ENCODE measurements around the gene PAFAH2.
"Not testable (repeated sequence)": the region's sequence is repeated elsewhere in the genome, so short reads cannot be mapped to it uniquely, and the experiment has no call there.

Gene PAFAH2

DNA sequence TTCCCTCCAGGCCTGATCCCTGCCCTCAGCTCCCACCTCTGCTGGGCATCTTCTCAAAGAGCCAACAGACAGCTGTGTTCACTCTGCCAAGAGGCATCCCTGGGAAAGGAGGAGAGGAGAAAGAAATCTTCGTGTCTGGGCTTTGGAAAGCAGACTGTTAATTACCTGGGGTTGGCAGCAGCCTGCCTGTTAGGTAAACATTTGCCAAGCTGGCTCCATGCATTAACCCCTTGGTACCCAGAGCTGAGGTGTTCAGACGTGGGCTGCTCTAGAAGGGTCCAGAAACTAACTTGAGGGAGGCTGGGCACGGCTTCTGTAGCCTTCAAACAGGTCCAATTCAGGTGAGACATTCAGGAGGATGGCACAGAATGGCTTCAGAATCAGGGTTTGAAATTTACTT is 15.0 kb upstream of the PAFAH2 start:
- DNase-seq (ENCODE audit: low read depth in 3 of 3) = no peak

DNA sequence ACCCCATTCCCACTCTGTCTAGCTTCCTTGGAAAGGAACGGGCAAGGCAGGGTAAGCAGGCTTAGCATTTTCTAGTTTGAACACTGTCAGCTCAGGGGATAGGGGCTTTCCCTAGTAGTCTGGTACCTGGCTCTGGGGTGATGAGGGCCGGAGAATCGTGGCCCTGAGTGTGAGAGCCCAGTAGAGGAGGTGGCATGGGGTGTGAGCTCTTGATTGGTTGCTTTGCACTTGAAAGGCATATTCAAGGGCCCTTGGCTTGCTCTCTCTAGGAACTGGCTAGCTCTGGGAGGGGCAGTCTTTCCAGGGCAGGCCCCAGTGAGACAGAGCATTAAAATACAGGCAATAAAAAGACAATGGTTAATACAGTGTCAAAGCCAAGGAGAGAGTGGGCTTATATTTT is 13.0 kb upstream of the PAFAH2 start:
- DNase-seq (ENCODE audit: low read depth in 3 of 3) = no peak

DNA sequence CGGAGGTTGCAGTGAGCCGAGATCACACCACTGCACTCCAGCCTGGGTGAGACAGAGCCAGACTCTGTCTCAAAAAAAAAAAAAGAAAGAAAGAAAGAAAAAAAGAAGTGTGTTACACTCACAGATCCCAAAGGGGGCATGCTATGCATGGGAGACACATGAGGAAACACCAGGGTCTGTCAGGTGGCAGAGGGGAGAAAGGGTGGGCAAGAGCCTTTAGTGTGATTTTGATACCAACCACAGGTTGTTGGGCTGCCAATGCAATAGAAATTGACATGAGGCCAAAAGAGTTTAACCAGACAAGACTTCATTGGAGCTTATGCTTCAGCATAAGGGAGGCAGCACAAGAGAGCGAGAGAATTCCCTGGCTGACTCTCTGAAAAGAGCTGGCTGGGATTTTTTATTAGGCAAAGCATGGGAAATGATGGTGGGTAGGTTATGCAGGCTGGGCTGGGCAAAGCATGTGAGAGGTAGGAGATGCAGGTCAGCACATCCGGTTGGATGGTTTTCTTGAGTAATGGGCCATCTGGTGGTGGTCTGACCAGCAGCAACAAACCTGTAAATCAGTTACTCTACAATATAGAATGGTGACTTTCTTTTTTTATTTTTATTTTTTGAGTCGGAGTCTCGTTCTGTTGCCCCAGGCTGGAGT is 12.1 kb upstream of the PAFAH2 start:
- no peak for DNase-seq (ENCODE audit: low read depth in 3 of 3)

DNA sequence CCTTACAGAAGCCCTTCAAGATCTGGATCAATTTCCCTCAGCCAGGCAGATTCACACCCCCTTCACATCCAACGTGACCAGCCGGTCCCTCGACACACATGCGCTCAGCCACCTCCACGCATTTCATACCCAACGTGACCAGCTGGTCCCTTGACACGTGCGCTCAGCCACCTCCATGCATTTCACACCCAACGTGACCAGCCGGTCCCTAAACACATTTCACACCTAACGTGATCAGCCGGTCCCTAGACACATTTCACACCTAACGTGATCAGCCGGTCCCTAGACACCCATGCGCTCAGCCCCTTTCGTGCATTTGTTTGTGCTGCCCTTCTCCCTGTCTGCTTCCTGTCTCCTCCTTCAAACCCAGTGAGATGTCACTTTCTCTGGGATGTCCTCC is 8.8 kb upstream of the PAFAH2 start:
- no peak for DNase-seq (ENCODE audit: low read depth in 3 of 3)

DNA sequence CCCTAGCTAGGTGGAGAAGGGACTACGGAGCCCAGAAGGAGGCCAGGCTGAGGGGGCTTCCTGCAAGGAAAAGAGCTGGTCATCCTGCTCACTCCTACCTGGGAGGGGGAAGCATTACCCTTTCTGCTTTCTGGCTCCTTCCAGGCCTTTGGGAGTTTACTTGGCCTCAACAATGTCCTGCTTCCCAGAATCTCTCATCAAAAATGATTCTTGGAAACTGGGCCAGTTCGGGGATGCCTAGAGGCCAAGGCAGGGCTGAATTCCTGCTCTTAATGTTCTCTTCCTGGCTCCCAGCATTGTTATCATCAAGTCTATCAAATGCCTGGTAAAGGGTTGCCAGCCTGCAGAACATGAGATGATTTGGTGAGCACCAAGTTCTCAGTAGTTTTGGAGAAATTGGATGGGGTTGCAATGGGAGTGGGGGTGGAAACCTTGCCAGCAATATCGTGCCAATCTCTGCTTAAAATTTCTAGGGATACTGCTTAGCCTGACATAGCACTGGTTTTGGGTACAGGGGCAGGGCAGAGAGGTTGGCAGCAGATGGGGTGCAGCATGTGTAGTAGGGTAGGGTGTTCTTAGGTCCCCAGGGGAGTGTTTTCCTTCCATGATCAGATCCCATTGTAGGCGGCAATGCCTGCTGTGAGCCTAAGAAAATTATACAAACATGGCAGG is 7.7 kb upstream of the PAFAH2 start:
- DNase-seq (ENCODE audit: low read depth in 3 of 3) = no peak

DNA sequence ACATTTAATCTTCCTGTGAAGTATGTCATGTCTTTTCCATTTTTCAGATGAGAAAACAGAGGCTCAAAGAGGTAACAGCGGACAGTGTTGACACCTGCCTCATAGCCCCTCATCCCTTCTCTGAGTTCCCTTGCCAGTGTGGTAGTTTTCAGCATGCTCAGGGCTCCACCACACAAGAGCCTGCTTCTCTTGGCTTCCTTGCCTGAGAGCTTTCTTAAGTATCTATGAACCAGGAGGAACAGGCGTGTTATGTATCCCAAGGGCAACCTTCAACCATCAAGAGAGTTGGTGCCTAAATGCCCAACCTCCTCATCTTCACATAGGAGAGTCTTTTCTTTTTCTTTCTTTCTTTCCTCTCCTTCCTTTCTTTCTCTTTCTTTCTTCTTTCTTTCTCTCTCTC is 5.9 kb upstream of the PAFAH2 start:
- no peak for DNase-seq (ENCODE audit: low read depth in 3 of 3)

DNA sequence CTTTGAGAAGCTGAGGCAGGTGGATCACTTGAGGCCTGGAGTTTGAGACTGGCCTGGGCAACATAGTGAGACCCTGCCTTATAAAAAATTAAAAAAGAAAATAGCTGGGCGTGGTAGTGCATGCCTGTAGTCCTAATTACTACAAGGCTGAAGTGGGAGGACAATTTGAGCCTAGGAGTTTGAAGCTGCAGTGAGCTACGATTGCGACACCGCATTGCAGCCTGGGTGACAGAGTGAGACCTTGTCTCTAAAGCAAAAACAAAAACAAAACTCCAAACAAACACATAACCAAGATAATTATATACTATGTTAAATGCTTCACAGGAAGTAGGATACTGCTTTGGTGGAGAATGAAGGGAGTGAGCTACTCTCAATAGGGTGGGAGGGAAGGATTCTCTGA is 5.4 kb upstream of the PAFAH2 start:
- DNase-seq (ENCODE audit: low read depth in 3 of 3) = no peak

DNA sequence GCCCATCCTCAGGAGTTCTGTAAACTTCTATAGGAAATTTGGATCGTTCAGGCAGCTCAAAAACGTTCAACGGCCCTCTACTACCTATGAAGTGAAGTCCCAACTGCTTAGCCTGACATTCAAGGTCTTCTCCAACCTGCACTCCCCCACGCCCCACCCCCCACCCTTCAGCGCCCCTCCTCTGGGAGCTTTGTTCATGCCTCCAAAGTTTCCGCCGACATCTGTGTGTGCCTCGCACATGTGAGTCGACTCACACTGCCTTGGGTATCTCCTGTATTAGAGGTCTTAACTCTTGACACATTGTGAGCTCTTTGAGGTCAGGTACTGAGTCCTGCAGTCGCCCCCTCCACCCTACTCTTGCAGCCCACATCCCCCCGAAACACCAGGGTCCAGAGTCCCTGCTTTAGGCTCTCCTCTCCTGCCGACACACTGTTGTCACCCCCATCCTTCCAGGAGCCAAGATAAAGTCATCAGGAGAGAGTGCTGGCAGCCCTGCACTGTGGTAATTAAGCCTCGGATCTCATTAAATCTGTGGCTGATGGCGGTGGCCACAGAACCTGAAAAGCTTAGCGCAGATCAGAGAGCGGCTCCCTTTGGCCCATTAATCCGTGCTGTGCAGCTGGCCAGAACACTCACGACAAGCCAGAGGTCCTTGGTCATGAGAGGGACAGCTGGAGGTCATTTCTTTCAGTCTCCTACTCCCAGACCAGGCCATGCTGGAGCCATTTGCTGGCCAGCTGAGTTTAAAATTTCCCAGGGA is 1.4 kb upstream of the PAFAH2 start:
- DNase-seq (ENCODE audit: low read depth in 3 of 3) = no peak

DNA sequence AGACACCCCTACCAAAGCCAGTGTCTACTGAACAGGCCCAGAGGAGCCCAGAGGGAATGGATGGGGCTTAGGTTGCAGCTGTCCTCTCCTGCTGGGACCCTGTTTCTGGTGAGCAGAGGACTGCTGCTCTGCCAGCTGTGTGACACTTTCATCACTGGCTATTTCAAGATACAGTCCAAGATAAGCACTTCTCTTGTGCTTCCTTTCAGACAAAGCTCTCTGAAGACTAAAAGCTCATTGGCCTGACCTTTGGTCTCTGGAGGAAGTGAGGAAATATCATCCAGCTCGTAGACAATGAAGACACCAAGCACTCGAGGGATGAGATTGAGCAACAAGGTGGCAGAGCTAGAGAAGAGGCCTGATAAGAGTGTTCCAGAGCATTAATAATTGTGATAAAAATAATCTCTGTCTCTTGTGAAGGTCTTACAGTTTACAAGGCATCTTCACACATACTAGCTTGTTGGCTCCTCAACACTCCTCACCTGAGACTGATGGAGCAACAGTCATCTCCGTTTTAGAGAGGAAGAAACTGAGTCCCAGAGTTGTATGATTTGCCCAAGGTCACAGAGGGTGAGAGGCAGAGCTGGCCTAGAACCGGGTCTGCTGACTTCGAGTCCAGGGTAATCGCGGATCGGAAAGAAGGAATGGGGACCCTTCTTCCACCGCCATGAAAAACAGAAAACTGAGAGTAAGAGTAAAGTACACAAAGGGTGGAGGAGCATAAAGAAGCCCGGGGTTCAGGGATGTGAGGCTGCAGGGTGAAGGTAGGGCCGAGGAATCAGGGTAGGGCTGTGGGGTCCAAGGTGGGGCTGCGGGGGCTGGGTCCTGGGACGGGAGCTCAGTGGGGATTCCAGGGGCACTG is 666 bp downstream of the PAFAH2 start:
- no peak for DNase-seq (ENCODE audit: low read depth in 3 of 3)

DNA sequence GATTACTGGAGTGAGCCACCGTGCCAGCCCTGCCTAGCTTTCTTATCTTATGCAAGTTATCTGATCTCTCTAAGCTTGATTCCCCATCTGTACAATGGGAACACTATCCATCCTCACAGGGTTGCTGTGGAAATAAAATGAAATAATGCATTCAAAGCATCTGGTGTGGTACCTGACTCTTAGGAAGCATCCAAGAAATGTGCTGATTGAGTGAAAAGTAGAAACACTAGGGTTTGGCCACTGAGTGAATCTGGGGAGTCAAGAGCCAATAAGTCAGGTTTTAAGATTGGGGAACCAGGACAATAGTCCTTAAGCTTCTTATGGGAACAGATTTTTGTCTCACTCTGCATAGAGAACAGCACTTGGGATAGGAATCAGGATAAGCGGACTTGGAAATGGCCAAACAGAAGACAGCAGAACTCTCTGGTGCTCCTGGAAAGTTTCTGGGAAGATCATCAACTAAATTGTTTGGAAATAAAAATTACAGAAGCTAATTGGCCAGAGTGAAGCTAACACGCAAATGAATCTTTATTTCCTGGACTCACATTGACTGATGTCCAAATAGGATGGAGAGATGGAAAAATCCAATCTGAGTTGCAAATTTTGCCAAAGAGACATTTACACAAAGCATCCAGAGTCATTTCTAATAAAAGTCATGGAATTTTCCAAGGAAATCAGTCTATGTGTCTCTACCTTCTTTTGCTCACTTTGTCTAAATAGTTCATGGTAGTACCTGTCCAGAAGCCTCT is 3.3 kb downstream of the PAFAH2 start:
- DNase-seq (ENCODE audit: low read depth in 3 of 3) = no peak

DNA sequence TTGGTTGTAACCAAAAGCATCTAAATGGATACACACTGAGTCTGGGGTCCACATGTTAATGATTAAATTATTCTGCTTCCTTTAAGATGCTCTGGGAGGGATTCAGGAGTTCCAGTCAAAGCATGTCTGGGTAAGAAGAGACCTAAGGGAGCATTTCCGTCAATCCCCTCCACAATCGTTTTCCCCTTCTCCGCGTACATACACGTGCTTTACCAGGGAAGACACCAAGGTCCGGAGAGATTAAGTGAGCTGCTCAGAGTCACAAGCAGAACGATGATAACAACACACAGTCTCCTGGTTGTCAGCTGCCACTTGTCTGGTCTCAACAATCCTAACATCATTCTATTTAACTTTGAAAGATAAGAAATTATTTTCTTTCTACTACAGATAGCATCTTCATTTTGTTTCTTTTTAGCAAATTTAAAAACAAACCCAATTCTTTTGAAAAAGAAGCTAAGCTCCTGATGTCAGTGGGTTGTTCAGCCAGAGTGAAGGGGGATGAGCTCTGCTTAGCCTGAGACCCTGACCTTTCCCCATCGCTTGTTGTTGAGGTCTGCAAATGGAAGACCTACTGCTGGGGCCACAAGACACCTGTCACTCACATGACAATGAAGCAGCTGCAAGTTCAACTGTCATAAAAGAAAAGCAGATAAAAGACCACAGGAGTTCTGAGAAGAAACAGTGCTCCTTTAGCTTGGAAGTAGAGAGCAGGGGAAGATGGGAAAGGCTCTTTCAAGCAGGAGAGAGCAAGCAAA is 4.5 kb downstream of the PAFAH2 start:
- DNase-seq (ENCODE audit: low read depth in 3 of 3) = no peak

DNA sequence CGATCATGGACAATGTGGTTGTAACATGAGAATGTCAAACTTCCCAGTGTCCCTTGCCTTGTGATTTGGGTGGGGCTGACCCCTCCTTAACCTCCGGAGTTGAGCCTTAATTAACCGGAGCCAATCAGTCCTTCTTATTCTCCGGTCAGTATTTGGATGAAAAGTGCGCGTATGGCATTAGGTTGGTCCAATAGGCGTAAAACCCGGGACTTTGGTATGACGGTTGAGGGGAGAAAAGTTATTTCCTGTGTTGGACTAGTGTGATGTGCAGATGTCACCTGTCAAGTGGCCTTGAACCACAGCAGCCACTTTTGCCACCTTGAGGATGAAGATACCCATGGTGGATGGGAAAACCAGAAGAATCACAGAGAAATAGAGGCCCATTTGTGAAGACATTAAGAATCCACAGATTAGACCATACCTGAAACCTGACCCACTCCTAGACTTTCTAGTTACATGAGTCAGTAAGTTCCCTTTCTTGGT is 5.1 kb downstream of the PAFAH2 start:
- no peak for DNase-seq (ENCODE audit: low read depth in 3 of 3)

DNA sequence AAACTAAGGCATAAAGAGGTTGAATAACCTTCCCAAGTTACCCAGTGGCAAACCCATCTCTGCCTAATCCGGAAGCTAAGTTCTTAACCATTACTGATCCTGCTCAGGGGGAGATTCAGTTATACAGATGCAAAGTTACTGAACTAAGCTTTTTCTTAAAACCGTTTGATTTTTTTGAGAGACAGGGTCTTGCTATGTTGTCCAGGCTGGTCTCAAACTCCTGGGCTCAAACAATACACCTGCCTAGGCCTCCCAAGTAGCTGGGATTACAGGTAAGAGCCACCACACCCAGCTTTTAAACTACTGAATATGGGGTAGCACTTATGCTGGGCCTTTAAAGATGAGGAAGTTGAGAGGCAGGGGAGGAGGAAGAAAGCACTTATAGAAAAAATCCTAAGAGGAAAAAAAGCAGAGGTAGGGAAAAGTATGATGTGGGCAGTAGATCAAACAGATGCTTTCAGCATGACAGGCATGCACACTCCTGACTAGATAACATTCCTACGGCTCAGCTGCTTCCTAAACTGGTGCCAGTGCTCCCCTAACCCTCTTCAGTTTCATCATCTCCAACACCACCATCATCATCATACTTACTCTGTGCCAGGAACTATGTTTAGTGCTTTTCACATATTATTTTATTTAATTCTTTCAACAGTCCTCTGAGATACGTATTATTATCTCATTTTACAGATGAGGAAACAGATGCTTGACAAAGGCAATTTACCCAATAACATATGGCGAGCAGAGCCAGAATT is 5.8 kb downstream of the PAFAH2 start:
- no peak for DNase-seq (ENCODE audit: low read depth in 3 of 3)

DNA sequence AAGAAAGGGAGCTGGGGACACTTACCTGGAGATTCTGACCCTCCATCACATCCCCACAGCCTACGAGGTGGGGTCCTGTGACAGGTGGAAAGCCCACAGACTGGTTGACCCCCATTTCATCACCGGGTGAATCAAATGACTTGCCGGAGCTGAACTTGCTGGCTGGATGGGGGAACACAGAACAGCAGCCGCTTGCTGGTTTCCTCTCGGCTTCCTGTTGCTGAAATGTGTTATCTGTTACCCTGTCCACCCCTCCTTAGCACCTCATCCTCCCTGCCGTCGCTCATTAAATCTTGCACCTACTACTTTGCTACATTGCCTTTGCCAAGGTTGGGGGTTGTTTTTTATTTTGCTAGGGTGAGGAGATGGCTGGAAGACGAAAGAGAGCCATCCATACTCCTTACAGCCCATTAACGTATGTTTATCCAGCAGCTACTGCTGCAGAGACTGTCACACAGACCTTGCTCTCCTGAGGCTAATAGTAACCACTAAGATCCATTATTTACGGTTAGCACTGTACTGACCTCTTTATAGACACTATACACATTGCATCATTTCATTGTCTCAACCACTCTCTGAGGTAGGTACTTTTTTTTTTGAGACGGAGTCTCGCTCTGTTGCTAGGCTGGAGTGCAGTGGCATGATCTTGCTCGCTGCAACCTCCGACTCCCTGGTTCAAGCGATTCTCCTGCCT is 7.0 kb downstream of the PAFAH2 start:
- DNase-seq (ENCODE audit: low read depth in 3 of 3) = no peak

DNA sequence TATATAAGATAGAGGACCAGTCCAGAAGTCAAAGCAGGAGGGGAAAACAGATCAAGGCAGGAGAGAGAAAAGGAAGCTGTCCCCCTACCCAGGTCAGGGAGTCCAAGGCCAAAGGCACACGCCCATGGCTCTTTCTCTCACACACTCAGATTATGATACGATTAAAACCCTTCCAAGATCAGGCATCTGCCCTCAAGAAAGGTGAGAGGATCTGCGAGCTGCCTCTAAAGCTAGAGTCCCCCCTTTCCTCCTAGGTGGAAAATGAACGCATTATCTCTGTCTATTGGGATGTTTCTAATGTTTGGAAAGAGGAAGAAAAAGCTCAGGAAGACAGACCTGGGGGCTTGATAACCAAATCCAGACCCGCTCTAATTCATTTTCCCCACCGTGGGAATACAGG is 7.6 kb downstream of the PAFAH2 start:
- DNase-seq (ENCODE audit: low read depth in 3 of 3) = no peak

DNA sequence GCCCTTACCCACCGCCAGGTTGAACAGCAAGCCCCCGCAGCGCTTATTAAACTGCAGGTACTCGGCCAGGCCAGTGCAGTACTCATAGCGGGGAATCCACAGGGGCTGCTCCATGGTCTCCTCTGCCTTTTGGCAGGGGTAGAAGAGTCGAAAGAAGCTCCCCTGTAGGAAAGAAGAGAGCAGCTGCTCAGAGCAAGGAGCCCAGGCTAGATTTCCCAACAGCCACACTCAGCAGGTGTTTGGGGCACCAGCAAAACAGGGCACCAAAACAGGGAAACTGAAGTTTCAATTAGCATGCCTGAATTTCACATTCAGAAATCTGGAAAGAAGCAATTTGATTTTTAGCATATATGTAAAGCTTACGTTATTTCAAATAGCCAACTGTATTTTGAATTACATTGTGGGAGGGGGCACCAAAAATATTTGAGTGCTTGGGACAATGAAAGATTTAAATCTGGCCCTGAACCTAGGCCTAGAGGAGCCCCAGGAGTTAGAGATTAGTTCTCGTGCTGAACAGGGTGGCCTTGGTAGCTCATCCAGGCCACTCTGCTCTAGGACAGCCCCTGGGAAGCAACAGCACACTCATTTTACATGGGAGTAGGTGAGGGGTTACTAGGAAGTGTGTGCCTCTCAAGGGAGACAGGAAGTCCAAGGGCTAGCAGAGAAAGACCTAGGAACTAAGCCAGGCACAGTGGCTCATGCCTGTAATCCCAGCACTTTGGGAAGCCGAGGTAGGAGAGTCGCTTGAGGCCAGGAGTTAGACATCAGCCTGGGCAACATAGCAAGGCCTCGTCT is 8.2 kb downstream of the PAFAH2 start:
- no peak for DNase-seq (ENCODE audit: low read depth in 3 of 3)

DNA sequence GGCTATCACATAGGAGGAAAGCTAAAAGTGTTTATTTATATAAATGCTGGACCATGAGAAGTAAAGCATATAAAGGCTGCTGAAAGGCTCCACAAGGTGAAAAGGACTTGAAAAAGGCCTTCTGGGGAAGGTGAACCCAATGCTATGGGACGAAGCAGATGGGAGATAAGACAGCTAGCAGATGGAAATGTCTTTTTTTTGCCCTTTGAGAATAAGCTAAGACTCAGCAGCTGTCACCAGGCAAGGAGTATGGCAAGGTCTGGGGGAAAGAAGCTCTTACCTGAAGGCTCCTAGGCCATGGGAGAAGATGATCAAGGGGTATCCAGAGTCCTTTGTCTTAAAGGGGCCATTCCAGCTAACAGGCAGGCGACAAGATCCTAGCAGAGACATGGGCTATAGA is 9.9 kb downstream of the PAFAH2 start:
- DNase-seq (ENCODE audit: low read depth in 3 of 3) = no peak

DNA sequence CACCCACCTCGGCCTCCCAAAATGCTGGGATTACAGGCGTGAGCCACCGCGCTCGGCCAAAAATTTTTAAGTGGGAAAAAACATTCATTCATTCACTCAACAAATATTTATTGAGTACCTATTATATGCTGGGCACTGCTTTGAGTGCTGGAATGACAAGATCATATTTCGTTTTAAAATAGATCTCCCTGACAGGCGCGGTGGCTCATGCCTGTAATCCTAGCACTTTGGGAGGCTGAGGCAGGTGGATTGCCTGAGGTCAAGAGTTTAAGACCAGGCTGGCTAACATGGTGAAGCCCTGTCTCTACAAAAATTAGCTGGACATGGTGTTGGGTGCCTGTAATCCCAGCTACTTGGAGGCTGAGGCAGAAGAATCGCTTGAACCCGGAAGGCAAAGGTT is 11.1 kb downstream of the PAFAH2 start:
- DNase-seq (ENCODE audit: low read depth in 3 of 3) = not testable (repeated sequence)
